SJCRH30 (cell line): ENCODE data around the gene NOTUM. TPM values are rescaled to one million over a fixed set of nuclear protein-coding genes. Genes with fewer than 3 reads are reported as not detected.

Experiments used
- DNase-seq, 2 experiments: peaks; one replicate each; pipeline ENCODE4 v3.0.0-alpha.2; 2015 to 2020
- H3K27ac ChIP-seq: fragments of 250-450 bp; sonication (Bioruptor Pico); 2 replicates; pipeline ENCODE4 v1.5.1; 2020; ENCODE audit warnings: mild to moderate bottlenecking, moderate library complexity
- H3K27me3 ChIP-seq: fragments of 250-450 bp; sonication (Bioruptor Pico); 2 replicates; pipeline ENCODE4 v1.5.1; 2020; ENCODE audit warnings: mild to moderate bottlenecking, moderate library complexity
- H3K36me3 ChIP-seq: fragments of 250-450 bp; sonication (Bioruptor Pico); 2 replicates; pipeline ENCODE4 v1.5.1; 2020; ENCODE audit warnings: mild to moderate bottlenecking, moderate library complexity
- H3K4me1 ChIP-seq: fragments of 250-450 bp; sonication (Bioruptor Pico); 2 replicates; pipeline ENCODE4 v1.5.1; 2020; ENCODE audit warnings: mild to moderate bottlenecking, moderate library complexity
- H3K4me3 ChIP-seq: fragments of 250-450 bp; sonication (Bioruptor Pico); 2 replicates; pipeline ENCODE4 v1.5.1; 2020; ENCODE audit warnings: mild to moderate bottlenecking, moderate library complexity
- H3K9me3 ChIP-seq: fragments of 250-450 bp; sonication (Bioruptor Pico); replicated peaks from 2 replicates; pipeline ENCODE4 v1.5.1; 2020; ENCODE audit warnings: mild to moderate bottlenecking, moderate library complexity
- total RNA-seq: library from RNA; depleted of rRNA; stranded (reverse); fragments of >200 nt; shearing (Covaris generic); gene quantifications from 2 replicates; pipeline ENCODE4 v1.2.3, GENCODE V29; 2014

The NOTUM gene
- total RNA-seq, 1 experiment from 2014 or later, result 3.3 TPM

- no peak for DNase-seq
- Histone ChIP-seq H3K27ac (no peak overlapping the region), H3K9me3 (no peaks in the 10 kb centered on the region), H3K36me3 (no peaks in the 10 kb centered on the region), H3K4me1 (peaks cover 38% of the 10 kb centered on the region), H3K4me3 (no peak overlapping the region), H3K27me3 (no peaks in the 10 kb centered on the region)
These were observed 39.2 kb upstream of the NOTUM start for GRCh38 chr17:81999976-82000802.

GRCh38 chr17:81999587-81999975, 38.6 kb upstream of the NOTUM start:
- Histone ChIP-seq H3K36me3 (no peaks in the 10 kb centered on the region), H3K27ac (no peak overlapping the region), H3K27me3 (no peaks in the 10 kb centered on the region), H3K4me3 (no peak overlapping the region), H3K4me1 (peaks cover 38% of the 10 kb centered on the region), H3K9me3 (no peaks in the 10 kb centered on the region)
- no peak for DNase-seq

- Histone ChIP-seq H3K4me3 (no peak overlapping the region), H3K27ac (no peak overlapping the region), H3K27me3 (no peaks in the 10 kb centered on the region), H3K9me3 (no peaks in the 10 kb centered on the region), H3K36me3 (no peaks in the 10 kb centered on the region), H3K4me1 (peaks cover 36% of the 10 kb centered on the region)
- DNase-seq, result no peak
These were observed 37.9 kb upstream of the NOTUM start for GRCh38 chr17:81998691-81999438.

- H3K4me1 ChIP-seq, result peaks cover 35% of the 10 kb centered on the region
- H3K9me3 ChIP-seq, result no peaks in the 10 kb centered on the region
- no peak overlapping the region for H3K4me3 ChIP-seq
- no peak for DNase-seq
- no peaks in the 10 kb centered on the region for H3K36me3 ChIP-seq
- H3K27me3 ChIP-seq, result no peaks in the 10 kb centered on the region
- H3K27ac ChIP-seq, result no peak overlapping the region
These were observed 37.2 kb upstream of the NOTUM start for GRCh38 chr17:81998212-81998611.

- Histone ChIP-seq H3K27ac (no peak overlapping the region), H3K27me3 (no peaks in the 10 kb centered on the region), H3K9me3 (no peaks in the 10 kb centered on the region), H3K36me3 (no peaks in the 10 kb centered on the region), H3K4me1 (peaks cover 33% of the 10 kb centered on the region), H3K4me3 (no peak overlapping the region)
- DNase-seq, result no peak
These were observed 35.9 kb upstream of the NOTUM start for GRCh38 chr17:81996757-81997441.

- Histone ChIP-seq H3K27ac (no peak overlapping the region), H3K27me3 (no peaks in the 10 kb centered on the region), H3K4me1 (peaks cover 33% of the 10 kb centered on the region), H3K36me3 (no peaks in the 10 kb centered on the region), H3K4me3 (no peak overlapping the region), H3K9me3 (no peaks in the 10 kb centered on the region)
- DNase-seq, result no peak
These were observed 35.3 kb upstream of the NOTUM start for GRCh38 chr17:81996232-81996756.

GRCh38 chr17:81995463-81996231, 34.7 kb upstream of the NOTUM start:
- DNase-seq, result no peak
- peaks cover 30% of the 10 kb centered on the region for H3K4me1 ChIP-seq

GRCh38 chr17:81994593-81995462, 33.8 kb upstream of the NOTUM start:
- peaks cover 29% of the 10 kb centered on the region for H3K4me1 ChIP-seq
- peak; percentile 69 for DNase-seq

More at GRCh38 chr17:81995463-81996231, 34.7 kb upstream of the NOTUM start:
- no peak overlapping the region for H3K4me3 ChIP-seq
- H3K27ac ChIP-seq, result no peak overlapping the region
- no peaks in the 10 kb centered on the region for H3K27me3 ChIP-seq
- no peaks in the 10 kb centered on the region for H3K9me3 ChIP-seq
- H3K36me3 ChIP-seq, result no peaks in the 10 kb centered on the region

GRCh38 chr17:81993729-81994592, 33.0 kb upstream of the NOTUM start:
- H3K9me3 ChIP-seq, result no peaks in the 10 kb centered on the region
- peak; percentile 22 to 53 for DNase-seq
- no peaks in the 10 kb centered on the region for H3K36me3 ChIP-seq
- peaks cover 29% of the 10 kb centered on the region for H3K4me1 ChIP-seq
- no peak overlapping the region for H3K27ac ChIP-seq
- no peaks in the 10 kb centered on the region for H3K27me3 ChIP-seq
- no peak overlapping the region for H3K4me3 ChIP-seq

More at GRCh38 chr17:81994593-81995462, 33.8 kb upstream of the NOTUM start:
- Histone ChIP-seq H3K27ac (no peak overlapping the region), H3K36me3 (no peaks in the 10 kb centered on the region), H3K9me3 (no peaks in the 10 kb centered on the region), H3K4me3 (no peak overlapping the region), H3K27me3 (no peaks in the 10 kb centered on the region)

- Histone ChIP-seq H3K36me3 (no peaks in the 10 kb centered on the region), H3K27me3 (no peaks in the 10 kb centered on the region), H3K4me1 (peaks cover 32% of the 10 kb centered on the region), H3K9me3 (no peaks in the 10 kb centered on the region), H3K27ac (peak overlapping the region; percentile 27), H3K4me3 (peak overlapping the region; percentile 35)
- peak; percentile 37 to 63 for DNase-seq
These were observed 31.5 kb upstream of the NOTUM start for GRCh38 chr17:81992306-81993102.

GRCh38 chr17:81991684-81992305, 30.8 kb upstream of the NOTUM start:
- H3K27ac ChIP-seq, result peak overlapping the region; percentile 27
- peak; percentile 97 to 98 for DNase-seq
- peaks cover 32% of the 10 kb centered on the region for H3K4me1 ChIP-seq

More at GRCh38 chr17:81991684-81992305, 30.8 kb upstream of the NOTUM start:
- H3K36me3 ChIP-seq, result no peaks in the 10 kb centered on the region
- H3K9me3 ChIP-seq, result no peaks in the 10 kb centered on the region
- H3K27me3 ChIP-seq, result no peaks in the 10 kb centered on the region
- peak overlapping the region; percentile 35 for H3K4me3 ChIP-seq
